HG03565 (cell line): ENCODE measurements around the gene CLINT1.

Experiments
- ATAC-seq: cut with Tn5 transposase; IDR thresholded peaks from one replicate; pipeline ENCODE4 v1.9.1; 2021; ENCODE audit warnings: mild to moderate bottlenecking, moderate library complexity; ENCODE audit not compliant: unreplicated experiment

Gene CLINT1

DNA sequence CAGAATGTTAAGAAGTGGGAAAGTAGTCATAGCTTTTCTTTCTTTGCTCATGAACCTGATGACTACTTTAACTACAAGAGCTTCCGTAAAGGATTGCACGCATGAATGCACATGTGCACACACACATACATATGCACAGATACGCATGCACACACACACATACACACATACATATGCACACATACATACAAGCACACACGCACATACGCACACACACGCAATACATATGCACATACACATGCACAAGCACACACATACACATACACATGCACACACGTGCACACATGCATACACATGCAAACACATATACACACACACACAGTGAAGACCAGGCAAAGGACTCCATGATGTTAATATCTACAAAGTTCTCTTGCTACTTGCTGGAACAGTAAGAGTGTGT, 92.5 kb downstream of the CLINT1 start:
- ATAC-seq: no peak

DNA sequence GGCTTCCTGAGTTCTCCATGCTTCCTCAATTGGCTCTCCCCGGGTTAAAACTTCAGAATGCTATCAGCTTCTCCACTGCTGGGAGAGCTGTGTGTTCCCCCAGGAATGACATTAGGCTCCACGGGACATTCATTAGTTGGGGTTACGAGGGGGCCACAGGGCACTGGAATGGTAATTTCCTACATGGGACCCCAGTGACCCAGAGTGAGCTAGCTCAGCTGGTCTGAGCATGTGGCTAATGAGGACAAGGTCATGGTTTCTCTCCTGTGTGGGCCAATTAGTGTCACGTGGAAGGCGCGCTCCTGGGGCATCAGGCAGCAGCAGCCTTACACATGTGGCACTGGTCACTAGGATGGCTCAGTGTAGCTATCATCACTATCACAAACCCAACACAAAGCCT, 94.4 kb downstream of the CLINT1 start:
- no peak for ATAC-seq

GRCh38 chr5:157761690-157762621, 97.0 kb downstream of the CLINT1 start:
- peak; percentile 63 for ATAC-seq

- ATAC-seq: no peak
Observed at GRCh38 chr5:157758706-157759105, 100.2 kb downstream of the CLINT1 start.

- no peak for ATAC-seq
Observed at GRCh38 chr5:157756122-157756521, 102.8 kb downstream of the CLINT1 start.

- ATAC-seq: no peak
Observed at GRCh38 chr5:157750320-157750719, 108.6 kb downstream of the CLINT1 start.

DNA sequence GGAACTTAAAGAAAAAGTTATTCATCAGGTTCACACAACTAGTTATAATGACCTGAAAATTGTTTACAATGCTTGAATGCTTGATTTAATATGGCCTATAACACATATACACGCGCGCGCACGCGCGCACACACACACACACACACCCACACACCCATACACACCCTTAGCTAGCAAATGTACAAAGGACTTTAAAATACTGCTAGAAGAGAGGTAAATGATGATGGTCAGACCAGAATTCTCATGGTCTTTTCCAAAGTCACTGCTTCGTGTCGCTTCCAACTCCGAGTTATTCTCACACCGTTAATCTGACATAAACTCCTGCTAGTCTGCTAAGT, 109.5 kb downstream of the CLINT1 start:
- no peak for ATAC-seq

GRCh38 chr5:157748760-157749461, 110.0 kb downstream of the CLINT1 start:
- ATAC-seq: no peak

DNA sequence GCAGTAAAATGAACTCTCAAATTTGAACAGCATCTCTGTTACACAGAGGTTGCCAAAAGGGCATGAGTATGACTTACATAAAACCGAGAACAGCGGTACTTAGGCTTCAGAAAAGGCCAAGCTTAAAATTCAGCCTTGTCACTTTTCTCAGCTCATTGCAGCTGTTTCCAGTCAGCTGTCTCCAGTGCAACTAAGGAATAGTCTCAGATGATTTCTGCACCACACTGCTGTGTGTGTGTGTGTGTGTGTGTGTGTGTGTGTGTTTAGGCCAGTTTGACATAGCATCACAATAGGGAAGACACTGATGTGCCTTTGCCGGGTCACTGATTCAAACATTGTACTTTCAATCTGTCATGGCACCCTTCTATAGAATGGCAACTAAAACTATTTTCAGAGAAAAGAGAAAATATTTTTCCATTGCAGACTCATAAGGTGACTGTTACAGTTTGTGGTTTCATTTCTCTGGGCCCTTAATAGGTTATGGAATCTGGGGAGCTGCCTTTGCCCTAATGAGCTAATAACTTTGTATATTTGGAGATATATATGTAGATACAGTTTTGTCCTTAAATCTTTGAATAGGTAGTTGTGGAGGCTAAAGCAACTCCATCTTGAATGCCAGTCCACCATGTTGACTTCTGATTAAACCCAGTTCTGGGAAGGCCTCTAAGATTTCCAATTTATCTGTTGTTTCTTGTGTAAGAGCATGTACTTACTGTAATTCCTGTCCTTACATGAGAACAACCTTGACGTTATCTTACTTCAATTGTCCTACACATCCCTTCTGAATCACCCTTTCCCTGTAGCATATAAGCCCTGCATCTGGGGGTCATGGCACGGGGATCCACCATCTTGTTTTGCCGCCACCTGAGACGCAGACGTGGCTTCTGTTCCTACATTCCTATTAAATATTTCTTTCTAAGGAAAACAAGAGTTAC, 110.9 kb downstream of the CLINT1 start:
- no peak for ATAC-seq

DNA sequence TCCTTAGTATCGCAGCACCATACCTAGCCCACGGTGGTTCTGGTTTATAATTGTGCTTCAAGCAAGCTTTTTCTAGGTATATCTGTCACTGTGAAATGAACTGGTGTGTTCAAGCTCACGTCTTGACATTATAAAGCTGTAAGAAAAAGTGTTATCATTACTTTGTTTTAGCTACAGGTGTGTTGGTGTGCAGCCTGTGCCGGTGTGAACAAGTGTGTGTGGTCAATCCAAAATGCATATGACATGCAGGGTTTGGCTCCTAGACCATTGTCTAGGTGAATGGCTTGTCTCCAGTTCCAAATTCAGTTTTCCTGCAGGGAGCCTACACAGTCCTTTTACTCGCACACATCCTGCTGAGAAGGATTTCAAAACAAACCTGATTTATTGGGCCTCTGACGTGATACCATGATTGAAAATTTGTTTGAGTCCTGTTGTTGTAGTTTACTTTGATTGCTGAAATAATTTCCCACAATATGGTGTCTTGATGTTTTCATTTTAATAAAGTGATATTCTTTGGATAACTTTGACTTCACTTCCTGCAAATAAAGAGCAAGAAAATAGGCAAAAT, 111.7 kb downstream of the CLINT1 start:
- no peak for ATAC-seq

- ATAC-seq: no peak
Observed at GRCh38 chr5:157745041-157745456, 113.9 kb downstream of the CLINT1 start.

DNA sequence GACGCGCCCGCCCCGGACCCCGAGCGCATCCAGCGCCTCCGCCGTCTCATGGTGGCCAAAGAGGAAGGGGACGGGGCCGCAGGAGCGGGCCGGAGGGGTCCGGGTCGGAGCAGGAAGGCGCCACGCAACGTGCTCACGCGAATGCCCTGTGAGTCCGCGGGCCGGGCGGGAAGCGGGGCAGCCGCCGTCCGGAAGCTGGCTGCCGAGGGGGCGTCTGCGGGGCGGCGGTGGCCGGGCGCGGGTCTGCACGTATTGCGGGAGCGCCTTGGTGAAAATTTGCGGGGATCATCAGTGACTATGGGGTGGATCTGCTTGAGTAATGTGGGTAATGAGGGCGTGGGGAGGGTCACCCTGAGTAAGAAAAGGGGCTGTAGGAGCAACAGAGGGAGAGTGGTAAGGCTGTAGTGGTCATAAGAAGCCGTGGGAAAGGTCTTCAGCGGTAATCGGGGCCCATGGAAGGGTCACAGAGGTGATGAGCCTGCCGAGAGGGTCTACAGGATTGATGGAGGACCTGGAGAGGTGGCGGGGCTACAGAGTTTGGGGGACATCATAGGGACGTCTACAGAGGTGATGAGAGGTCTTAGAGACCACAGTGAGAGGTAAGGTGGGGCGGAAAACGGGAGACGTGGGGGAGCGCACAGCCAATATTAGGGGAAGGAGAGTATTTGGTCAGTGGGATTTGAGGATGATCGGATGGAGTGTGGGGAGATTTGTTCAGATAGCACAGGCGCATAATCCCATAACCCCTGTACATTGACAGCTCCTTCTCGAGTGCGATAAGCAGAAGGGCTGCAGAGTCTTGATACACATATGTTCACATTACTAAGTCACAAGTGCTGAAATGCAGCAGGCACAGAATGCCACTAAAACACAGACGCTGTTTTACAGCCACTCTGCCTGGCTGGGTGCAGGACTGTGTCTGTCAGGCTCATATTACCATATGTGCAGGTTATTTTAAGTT, 114.6 kb downstream of the CLINT1 start:
- peak; percentile 1 for ATAC-seq

GRCh38 chr5:157743163-157744050, 115.5 kb downstream of the CLINT1 start, which contains the start of gene LSM11:
LSM11 (plus strand) TSS chr5:157743712; CDS start chr5:157743751, 39 bp downstream.
- ATAC-seq: peak; percentile 94

DNA sequence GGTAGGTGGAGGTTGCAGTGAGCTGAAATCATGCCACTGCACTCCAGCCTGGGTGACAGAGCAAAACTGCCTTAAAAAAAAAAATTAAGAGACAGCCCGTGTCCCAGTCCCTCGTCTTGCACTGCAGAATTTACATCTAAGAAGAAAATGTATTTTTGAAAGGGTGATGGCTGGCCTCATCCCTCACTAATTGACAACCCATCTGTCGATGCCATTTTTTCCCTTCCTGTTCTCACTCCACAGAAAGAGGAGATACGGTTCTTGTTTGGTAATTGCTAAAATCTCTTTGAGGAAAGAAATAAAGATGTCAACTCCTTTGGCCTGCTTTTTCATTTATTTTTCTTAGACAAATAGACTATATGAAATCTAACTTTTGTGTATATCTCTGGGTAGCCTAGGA, 117.8 kb downstream of the CLINT1 start:
- no peak for ATAC-seq

DNA sequence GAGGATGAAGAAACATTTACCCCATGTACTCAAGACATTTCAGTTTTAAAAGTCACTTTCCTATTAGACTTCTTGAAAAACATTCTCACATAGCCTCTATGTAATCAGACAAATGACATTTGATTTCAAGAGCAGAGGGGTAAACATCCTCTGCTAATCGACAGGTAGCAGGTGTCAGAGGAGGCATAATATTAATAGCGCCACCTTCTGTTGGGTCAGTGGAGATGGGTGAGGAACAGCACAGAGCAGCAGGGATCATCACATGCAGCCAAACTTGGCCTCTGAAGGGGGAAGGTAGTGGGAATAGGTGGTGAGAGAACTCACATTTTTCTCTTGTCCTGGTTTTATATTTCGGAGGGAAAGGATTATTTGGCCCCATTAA, 118.7 kb downstream of the CLINT1 start:
- no peak for ATAC-seq

- ATAC-seq: no peak
Observed at GRCh38 chr5:157739388-157740228, 119.3 kb downstream of the CLINT1 start.

- ATAC-seq: no peak
Observed at GRCh38 chr5:157735991-157736390, 123.0 kb downstream of the CLINT1 start.
